Liver (tissue), 3 donors: Measurements from ENCODE around the gene ZFP36.

Experiments
- EGR1 ChIP-seq, 2 donors: IDR thresholded peaks; 2 replicates each; pipeline ENCODE4 v1.6.1; 2016 to 2018; ENCODE audit warnings: antibody characterized with exemption in 2 of 2, low read depth in 2 of 2
- TF ChIP-seq, protein P1 (sequence below): IDR thresholded peaks from 2 replicates; pipeline ENCODE4 v1.6.1; 2016; ENCODE audit warnings: antibody characterized with exemption, mild to moderate bottlenecking
- TF ChIP-seq, protein P2 (sequence below): fragments of 150-350 bp; IDR thresholded peaks from 2 replicates; pipeline ENCODE4 v1.5.1; 2017; ENCODE audit warnings: improper control_type of control experiment, low read depth, low read length; ENCODE audit not compliant: missing input control
- donor health status: healthy.
- donor health status: healthy.

DNA sequence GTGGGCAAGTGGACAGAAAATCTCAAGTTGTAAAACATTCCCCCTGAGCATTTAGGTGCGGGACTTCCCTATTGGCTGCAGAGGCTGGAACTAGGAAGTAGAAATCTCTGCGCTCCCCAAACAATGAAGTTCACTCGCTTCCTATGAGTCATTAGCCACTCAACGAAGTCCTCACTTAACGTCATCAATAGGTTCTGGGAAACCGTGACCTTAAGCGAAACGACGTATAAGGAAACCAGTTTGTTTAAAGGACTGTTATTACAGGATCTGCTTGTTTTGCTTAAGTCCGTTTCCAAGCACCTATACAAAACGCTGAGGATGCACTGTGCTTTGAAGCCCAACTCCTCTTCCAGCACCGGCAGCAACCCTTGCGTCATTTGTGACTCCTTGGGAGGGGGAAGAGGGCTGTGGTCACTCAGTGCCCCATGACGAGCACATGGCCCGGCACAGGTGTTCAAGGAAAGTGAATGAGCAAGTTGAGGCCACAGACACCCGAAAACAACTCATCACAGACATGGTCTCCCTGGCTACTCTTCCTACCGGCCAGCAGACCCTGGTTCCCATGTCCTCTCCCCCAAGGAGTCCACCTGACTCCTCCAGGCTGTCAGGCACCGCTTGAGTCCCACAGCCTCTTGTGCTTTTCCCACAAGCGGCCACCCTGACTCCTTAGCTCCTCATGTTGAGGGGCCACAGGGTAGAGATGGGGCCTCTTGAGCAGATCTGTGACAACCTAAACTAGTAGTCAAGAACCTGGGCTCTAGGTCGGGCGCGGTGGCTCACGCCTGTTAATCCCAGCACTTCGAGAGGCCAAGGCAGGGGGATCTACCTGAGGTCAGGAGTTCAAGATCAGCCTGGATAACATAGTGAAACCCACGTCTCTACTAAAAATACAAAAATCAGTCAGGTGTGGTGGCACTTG, 24.3 kb downstream of the ZFP36 start:
- TF ChIP-seq, protein P1, sequence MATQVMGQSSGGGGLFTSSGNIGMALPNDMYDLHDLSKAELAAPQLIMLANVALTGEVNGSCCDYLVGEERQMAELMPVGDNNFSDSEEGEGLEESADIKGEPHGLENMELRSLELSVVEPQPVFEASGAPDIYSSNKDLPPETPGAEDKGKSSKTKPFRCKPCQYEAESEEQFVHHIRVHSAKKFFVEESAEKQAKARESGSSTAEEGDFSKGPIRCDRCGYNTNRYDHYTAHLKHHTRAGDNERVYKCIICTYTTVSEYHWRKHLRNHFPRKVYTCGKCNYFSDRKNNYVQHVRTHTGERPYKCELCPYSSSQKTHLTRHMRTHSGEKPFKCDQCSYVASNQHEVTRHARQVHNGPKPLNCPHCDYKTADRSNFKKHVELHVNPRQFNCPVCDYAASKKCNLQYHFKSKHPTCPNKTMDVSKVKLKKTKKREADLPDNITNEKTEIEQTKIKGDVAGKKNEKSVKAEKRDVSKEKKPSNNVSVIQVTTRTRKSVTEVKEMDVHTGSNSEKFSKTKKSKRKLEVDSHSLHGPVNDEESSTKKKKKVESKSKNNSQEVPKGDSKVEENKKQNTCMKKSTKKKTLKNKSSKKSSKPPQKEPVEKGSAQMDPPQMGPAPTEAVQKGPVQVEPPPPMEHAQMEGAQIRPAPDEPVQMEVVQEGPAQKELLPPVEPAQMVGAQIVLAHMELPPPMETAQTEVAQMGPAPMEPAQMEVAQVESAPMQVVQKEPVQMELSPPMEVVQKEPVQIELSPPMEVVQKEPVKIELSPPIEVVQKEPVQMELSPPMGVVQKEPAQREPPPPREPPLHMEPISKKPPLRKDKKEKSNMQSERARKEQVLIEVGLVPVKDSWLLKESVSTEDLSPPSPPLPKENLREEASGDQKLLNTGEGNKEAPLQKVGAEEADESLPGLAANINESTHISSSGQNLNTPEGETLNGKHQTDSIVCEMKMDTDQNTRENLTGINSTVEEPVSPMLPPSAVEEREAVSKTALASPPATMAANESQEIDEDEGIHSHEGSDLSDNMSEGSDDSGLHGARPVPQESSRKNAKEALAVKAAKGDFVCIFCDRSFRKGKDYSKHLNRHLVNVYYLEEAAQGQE = no peak
- TF ChIP-seq, protein P2, sequence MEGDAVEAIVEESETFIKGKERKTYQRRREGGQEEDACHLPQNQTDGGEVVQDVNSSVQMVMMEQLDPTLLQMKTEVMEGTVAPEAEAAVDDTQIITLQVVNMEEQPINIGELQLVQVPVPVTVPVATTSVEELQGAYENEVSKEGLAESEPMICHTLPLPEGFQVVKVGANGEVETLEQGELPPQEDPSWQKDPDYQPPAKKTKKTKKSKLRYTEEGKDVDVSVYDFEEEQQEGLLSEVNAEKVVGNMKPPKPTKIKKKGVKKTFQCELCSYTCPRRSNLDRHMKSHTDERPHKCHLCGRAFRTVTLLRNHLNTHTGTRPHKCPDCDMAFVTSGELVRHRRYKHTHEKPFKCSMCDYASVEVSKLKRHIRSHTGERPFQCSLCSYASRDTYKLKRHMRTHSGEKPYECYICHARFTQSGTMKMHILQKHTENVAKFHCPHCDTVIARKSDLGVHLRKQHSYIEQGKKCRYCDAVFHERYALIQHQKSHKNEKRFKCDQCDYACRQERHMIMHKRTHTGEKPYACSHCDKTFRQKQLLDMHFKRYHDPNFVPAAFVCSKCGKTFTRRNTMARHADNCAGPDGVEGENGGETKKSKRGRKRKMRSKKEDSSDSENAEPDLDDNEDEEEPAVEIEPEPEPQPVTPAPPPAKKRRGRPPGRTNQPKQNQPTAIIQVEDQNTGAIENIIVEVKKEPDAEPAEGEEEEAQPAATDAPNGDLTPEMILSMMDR = no peak
- no peak for TF ChIP-seq EGR1 (IDR thresholded peaks at IDR 0.05; ENCODE audit: low read depth in 2 of 2)
